ENCODE results near the gene VEGFC.

VEGFC gene

GRCh38 chr4:176671532-176671931 lies 121.2 kb downstream of the VEGFC start:
- no peak for DNase-seq

GRCh38 chr4:176668324-176668723 lies 124.4 kb downstream of the VEGFC start:
- DNase-seq = no peak

GRCh38 chr4:176664964-176665363 lies 127.8 kb downstream of the VEGFC start:
- DNase-seq = no peak

GRCh38 chr4:176660561-176660960 lies 132.2 kb downstream of the VEGFC start:
- DNase-seq = no peak

- no peak for DNase-seq
Observed at GRCh38 chr4:176656108-176656507, 136.6 kb downstream of the VEGFC start.

GRCh38 chr4:176654565-176655216 lies 138.0 kb downstream of the VEGFC start:
- no peak for DNase-seq

GRCh38 chr4:176653401-176654220 lies 139.1 kb downstream of the VEGFC start:
- DNase-seq = no peak

GRCh38 chr4:176646311-176646710 lies 146.4 kb downstream of the VEGFC start:
- DNase-seq = no peak

- DNase-seq = no peak
Observed at GRCh38 chr4:176645246-176645960, 147.3 kb downstream of the VEGFC start.

GRCh38 chr4:176642472-176642871 lies 150.2 kb downstream of the VEGFC start:
- no peak for DNase-seq

GRCh38 chr4:176641237-176641636 lies 151.5 kb downstream of the VEGFC start:
- DNase-seq = no peak

GRCh38 chr4:176638992-176639391 lies 153.7 kb downstream of the VEGFC start:
- DNase-seq = peak; percentile 39

GRCh38 chr4:176636292-176636691 lies 156.4 kb downstream of the VEGFC start:
- DNase-seq = no peak

- peak; percentile 84 for DNase-seq
Observed at GRCh38 chr4:176635372-176636261, 157.1 kb downstream of the VEGFC start.

Data from HCEC 1CT (cell line).